PFSK-1 (cell line): ENCODE data around the gene ATP6AP1.

Source experiments
- POLR2AphosphoS5 ChIP-seq: IDR thresholded peaks from 2 replicates; pipeline ENCODE4 v1.6.1; 2012; ENCODE audit warnings: low read depth, mild to moderate bottlenecking, control low read depth, low read length, moderate library complexity
- SIN3A ChIP-seq: IDR thresholded peaks from 2 replicates; pipeline ENCODE4 v1.6.1; 2012; ENCODE audit warnings: mild to moderate bottlenecking, low read length, moderate library complexity, borderline replicate concordance; ENCODE audit not compliant: insufficient read depth
- TAF1 ChIP-seq: IDR thresholded peaks from 2 replicates; pipeline ENCODE4 v1.6.1; 2012; ENCODE audit warnings: low read length, control low read depth, borderline replicate concordance; ENCODE audit not compliant: insufficient read depth

GRCh38 chrX:154396973-154397887, 31.2 kb upstream of the ATP6AP1 start:
- TF ChIP-seq TAF1 (no peak), SIN3A (no peak), POLR2AphosphoS5 (no peak)
